ENCODE data around the gene TMEM150C. TPM values are rescaled to one million over a fixed set of nuclear protein-coding genes. Genes with fewer than 3 reads are reported as not detected.

TMEM150C gene
- total RNA-seq, 1 experiment from 2014 or later = 2.7 TPM

- Histone ChIP-seq H3K9ac (ENCODE audit: extremely low read depth, insufficient read length, low read length) (no peak overlapping the region), H4K20me1 (ENCODE audit: control insufficient read depth, insufficient read depth, insufficient read length) (no peaks in the 10 kb centered on the region), H2BK20ac (ENCODE audit: low read depth, low read length, poor library complexity, severe bottlenecking) (no peak overlapping the region), H3K23me2 (ENCODE audit: insufficient read length, low read depth, low read length, poor library complexity, severe bottlenecking) (no peaks in the 10 kb centered on the region), H2AFZ (ENCODE audit: low read length) (no peak overlapping the region), H3K9me3 (ENCODE audit: control insufficient read depth, low read depth, low read length) (no peaks in the 10 kb centered on the region), H3K14ac (ENCODE audit: insufficient read depth, low read length) (no peak overlapping the region), H2BK12ac (ENCODE audit: insufficient read length, low read depth, low read length) (no peak overlapping the region), H3K79me2 (ENCODE audit: insufficient read depth, low read length) (no peaks in the 10 kb centered on the region), H3K4me1 (ENCODE audit: insufficient read depth, low read length) (no peaks in the 10 kb centered on the region), H2BK120ac (ENCODE audit: low read depth, low read length, poor library complexity, severe bottlenecking) (no peak overlapping the region), H3K4ac (ENCODE audit: low read depth, low read length) (no peak overlapping the region), H4K91ac (ENCODE audit: insufficient read length, low read depth, low read length) (no peak overlapping the region), H3K23ac (ENCODE audit: insufficient read length, low read depth, low read length) (no peak overlapping the region), H3K18ac (ENCODE audit: insufficient read length, low read depth, low read length) (no peak overlapping the region), H2BK5ac (ENCODE audit: insufficient read length, low read length) (no peak overlapping the region), H3K27me3 (ENCODE audit: insufficient read depth, low read length) (no peaks in the 10 kb centered on the region), H4K5ac (ENCODE audit: insufficient read length, low read depth, low read length) (no peak overlapping the region), H4K8ac (replicated peaks; ENCODE audit: insufficient read length, low read depth, low read length) (no peak overlapping the region), H2BK15ac (ENCODE audit: low read depth, low read length) (no peak overlapping the region), H3K79me1 (ENCODE audit: insufficient read depth, low read depth, low read length, poor library complexity, severe bottlenecking) (no peaks in the 10 kb centered on the region), H3K56ac (ENCODE audit: insufficient read length, low read depth, low read length) (no peak overlapping the region), H3K27ac (ENCODE audit: insufficient read length, low read depth, low read length) (no peak overlapping the region), H3T11ph (ENCODE audit: low read length) (no peak overlapping the region), H2AK5ac (ENCODE audit: insufficient read length, low read length) (no peak overlapping the region), H3K4me2 (ENCODE audit: insufficient read depth, insufficient read length, low read length) (no peak overlapping the region)
- Mint-ChIP-seq H3K27me3 (ENCODE audit: low read depth) (no peaks in the 10 kb centered on the region), H3K9me3 (no peaks in the 10 kb centered on the region), H3K4me3 (no peak overlapping the region), H3K36me3 (ENCODE audit: insufficient read depth in 1 of 3, low read depth in 3 of 3) (no peaks in the 10 kb centered on the region), H3K27ac (no peak overlapping the region), H3K4me1 (peaks cover 0 to 3% of the 10 kb centered on the region in 2 experiments; a peak in 1 of 4 replicates)
- no peak for DNase-seq
- WGBS (ENCODE audit: extremely low coverage, insufficient read length, low lambda C conversion rate) = no CpG with 5 or more reads among the region's 1 CpG
- TF ChIP-seq CTCF (conservative IDR thresholded peaks at IDR 0.05) = no peak
Measured at GRCh38 chr4:82604522-82604921, 42.7 kb upstream of the TMEM150C start.
